ENCODE measurements around the gene TFB2M. TPM values are rescaled to one million over a fixed set of nuclear protein-coding genes. Genes with fewer than 3 reads are reported as not detected.
"Not testable (repeated sequence)": the region's sequence is repeated elsewhere in the genome, so short reads cannot be mapped to it uniquely, and the experiment has no call there.

The TFB2M gene
- total RNA-seq, 1 donor from 2014 or later, result 6.9 TPM

DNA sequence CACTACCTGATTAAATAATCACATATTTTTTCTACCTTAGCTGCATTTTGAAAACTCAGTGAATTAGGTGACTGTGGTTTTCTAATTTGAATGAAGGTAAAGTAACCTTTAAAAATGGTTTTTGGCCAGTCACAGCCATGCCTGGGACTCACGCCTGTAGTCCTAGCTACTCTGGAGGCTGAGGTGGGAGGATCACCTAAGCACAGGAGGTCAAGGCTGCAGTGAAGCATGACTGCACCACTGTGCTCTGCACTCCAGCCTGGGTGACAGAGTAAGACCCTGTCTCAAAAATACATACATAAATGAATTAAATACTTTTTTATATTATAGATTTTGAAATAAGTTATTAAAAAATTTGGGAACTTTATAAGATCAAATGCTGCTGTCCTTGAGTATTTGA, 5.9 kb upstream of the TFB2M start:
- no peak for TF ChIP-seq POLR2A (IDR thresholded peaks at IDR 0.05)
- H3K4me1 ChIP-seq, result peaks cover 45% of the 10 kb centered on the region
- no peaks in the 10 kb centered on the region for H3K27me3 ChIP-seq
- no peak for DNase-seq (ENCODE audit: extremely low spot score in 2 of 2)
- intact Hi-C loops (cut with DNase I), result loop anchor here (2.0 kb wide), 1 partner anchor 51 kb away; no protein-coding TSS in a partner anchor
- no peaks in the 10 kb centered on the region for H3K9me3 ChIP-seq
- peak overlapping the region; percentile 74 for H3K27ac ChIP-seq
- H3K36me3 ChIP-seq, result no peaks in the 10 kb centered on the region
- H3K4me3 ChIP-seq, result no peak overlapping the region

DNA sequence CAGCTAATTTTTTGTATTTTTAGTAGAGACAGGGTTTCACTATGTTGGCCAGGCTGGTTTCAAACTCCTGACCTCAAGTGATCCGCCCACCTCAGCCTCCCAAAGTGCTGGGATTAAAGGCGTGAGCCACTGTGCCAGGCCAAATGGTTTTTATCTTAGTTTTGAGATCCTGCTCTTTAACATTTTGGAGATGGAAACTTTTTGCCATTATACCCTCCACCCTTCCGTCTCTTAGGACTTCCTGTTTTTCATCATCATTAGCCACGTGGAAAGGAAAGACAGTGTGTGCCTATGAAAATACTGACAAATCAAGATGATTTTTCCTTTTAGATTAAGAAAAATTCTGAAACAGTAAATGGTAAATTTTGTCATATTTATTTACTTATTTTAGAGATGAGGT, 5.2 kb upstream of the TFB2M start:
- H3K9me3 ChIP-seq; intact Hi-C loops (cut with DNase I); H3K4me3 ChIP-seq; DNase-seq (ENCODE audit: extremely low spot score in 2 of 2); H3K36me3 ChIP-seq; H3K27me3 ChIP-seq: not testable (repeated sequence)
- peaks cover 44% of the 10 kb centered on the region for H3K4me1 ChIP-seq
- H3K27ac ChIP-seq, result peak overlapping the region; percentile 74
- peak in 1 of 2 donors; percentile 64 for TF ChIP-seq POLR2AphosphoS5 (IDR thresholded peaks at IDR 0.05; ENCODE audit: insufficient read depth in 1 of 2, low read depth in 1 of 2)

DNA sequence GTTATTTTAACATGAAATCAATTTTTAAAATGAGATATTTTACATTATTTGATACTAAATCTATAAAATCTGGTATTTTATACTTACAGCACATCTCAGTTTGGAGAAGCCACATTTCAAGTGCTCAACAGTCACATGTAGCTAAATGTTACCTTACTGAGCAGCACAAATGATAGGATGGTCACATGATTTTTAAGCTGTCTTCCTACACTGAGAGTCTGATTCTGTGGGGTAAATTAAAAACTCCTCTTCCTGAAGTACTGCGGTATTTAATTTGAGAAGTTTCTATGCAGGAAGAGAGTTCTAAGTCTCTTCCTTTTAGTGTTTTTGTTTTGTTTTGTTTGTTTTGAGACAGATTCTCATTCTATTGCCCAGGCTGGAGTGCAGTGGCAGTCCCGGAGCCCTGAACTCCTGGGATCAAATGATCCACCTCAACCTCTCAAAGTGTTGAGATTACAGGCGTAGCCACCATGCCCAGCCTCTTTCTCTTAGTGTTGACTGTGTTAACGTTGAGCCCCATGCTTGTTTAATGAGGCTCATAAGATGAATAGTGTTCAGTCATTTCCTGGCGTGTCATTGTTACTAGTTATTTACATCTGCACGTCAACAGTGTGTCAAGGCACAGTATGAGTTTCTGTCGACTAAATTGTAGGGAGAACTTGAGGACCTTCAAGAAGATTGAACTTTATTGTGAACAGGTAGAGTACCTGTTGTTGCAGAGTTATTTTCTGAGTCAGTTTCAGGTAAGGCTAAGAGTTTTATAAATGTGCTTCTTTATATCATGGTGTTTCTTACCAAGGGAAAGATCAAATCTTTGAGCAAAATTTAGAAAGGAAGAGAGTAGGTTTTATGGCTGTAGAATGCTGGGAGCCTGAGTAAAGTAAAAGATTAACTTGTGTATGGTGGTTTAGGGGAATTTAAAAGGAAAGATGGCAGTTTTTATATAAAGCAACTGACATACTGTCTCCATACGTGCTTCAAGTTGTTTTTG, 3.5 kb upstream of the TFB2M start:
- TF ChIP-seq POLR2AphosphoS5 (IDR thresholded peaks at IDR 0.05; ENCODE audit: insufficient read depth in 1 of 2, low read depth in 1 of 2) (no peak), POLR2A (IDR thresholded peaks at IDR 0.05) (no peak)
- TF ChIP-seq, protein P1, sequence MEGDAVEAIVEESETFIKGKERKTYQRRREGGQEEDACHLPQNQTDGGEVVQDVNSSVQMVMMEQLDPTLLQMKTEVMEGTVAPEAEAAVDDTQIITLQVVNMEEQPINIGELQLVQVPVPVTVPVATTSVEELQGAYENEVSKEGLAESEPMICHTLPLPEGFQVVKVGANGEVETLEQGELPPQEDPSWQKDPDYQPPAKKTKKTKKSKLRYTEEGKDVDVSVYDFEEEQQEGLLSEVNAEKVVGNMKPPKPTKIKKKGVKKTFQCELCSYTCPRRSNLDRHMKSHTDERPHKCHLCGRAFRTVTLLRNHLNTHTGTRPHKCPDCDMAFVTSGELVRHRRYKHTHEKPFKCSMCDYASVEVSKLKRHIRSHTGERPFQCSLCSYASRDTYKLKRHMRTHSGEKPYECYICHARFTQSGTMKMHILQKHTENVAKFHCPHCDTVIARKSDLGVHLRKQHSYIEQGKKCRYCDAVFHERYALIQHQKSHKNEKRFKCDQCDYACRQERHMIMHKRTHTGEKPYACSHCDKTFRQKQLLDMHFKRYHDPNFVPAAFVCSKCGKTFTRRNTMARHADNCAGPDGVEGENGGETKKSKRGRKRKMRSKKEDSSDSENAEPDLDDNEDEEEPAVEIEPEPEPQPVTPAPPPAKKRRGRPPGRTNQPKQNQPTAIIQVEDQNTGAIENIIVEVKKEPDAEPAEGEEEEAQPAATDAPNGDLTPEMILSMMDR (IDR thresholded peaks at IDR 0.05), result no peak
- intact Hi-C loops (cut with DNase I), result loop anchor here (10.0 kb wide), 1 partner anchor 115 kb away; no protein-coding TSS in a partner anchor

DNA sequence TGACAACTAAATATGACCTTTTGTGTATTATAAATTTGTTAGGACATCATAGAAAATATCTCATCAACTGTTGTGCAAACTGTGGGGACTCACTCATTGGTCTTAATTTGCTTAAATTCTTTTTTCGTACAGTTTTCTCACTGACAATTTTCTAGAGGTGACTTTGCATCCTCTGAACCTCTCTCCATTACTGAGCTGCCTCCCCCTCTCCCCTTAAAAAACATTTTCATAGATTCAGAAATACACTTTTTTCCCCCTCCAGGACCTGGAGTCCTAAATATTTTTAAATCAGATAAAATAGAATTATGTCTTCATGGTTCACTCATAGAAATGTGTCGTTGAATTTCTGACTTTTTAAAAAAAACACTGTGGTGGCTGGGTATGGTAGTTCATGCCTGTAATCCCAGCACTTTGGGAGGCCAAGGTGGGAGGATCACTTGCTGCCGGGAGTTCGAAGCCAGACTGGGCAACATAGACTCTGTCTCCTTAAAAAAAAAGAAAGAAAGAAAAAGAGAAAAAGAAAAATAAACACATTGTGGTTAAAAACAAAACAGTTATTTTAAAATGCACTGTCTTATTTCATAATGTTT, 1.7 kb upstream of the TFB2M start:
- Histone ChIP-seq H3K27ac (peak overlapping the region; percentile 98), H3K9me3 (no peaks in the 10 kb centered on the region), H3K4me3 (peak overlapping the region; percentile 92 to 96), H3K27me3 (no peaks in the 10 kb centered on the region), H3K36me3 (peaks cover 0 to 11% of the 10 kb centered on the region in 2 donors), H3K4me1 (peaks cover 57% of the 10 kb centered on the region)
- TF ChIP-seq POLR2AphosphoS5 (IDR thresholded peaks at IDR 0.05; ENCODE audit: insufficient read depth in 1 of 2, low read depth in 1 of 2), result no peak
- TF ChIP-seq, protein P1 (IDR thresholded peaks at IDR 0.05), result no peak
- TF ChIP-seq POLR2A (IDR thresholded peaks at IDR 0.05), result no peak
- intact Hi-C loops (cut with DNase I), result loop anchor here (10.0 kb wide), 1 partner anchor 117 kb away; no protein-coding TSS in a partner anchor
- DNase-seq (ENCODE audit: extremely low spot score in 2 of 2), result no peak

More for the DNA sequence above, 3.5 kb upstream of the TFB2M start:
- no peaks in the 10 kb centered on the region for H3K36me3 ChIP-seq
- H3K4me1 ChIP-seq, result peaks cover 53% of the 10 kb centered on the region
- H3K9me3 ChIP-seq, result no peaks in the 10 kb centered on the region
- H3K27me3 ChIP-seq, result no peaks in the 10 kb centered on the region
- no peak overlapping the region for H3K4me3 ChIP-seq
- DNase-seq (ENCODE audit: extremely low spot score in 2 of 2), result no peak
- peak overlapping the region; percentile 74 for H3K27ac ChIP-seq

DNA sequence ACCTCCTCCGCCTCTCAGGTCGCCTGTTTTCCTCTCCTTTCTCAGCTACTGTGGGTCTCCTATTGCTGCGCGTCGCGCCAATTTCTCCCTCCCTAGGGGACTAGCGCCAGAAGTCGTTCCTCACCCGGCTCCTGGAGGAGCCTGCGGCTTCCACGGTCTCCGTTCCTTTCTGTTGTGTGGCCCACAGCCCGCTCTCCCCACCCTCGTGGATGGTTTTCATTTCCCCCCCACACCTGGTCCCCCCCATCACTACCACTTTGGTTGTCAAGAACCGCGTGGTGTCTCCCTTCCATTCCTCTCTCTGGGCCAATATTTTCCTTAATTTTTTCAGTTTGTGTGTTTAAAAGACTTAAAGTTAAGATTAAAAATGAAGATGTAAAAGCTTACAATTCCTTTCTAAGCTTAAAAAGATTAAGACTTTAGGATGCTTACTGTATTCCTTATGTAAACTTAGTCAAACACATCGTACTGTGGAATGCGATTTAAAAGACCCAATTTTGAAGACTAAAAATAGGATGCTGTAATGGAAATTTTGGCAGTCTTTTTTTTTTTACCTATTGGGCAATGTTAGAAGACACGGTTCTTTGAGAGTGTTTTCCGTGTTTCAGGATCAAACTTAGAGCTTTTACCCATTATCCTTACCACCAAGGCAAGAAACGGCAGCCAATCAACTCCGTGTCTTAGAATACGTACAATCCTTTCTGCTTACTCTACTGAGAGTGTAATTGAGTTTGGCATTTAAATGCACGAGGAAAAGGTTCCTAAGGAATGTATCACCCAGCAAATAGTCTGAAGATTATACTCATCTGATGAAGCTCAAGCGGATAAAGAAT, 968 bp upstream of the TFB2M start:
- no peak for TF ChIP-seq POLR2A (IDR thresholded peaks at IDR 0.05)
- TF ChIP-seq, protein P1 (IDR thresholded peaks at IDR 0.05), result no peak
- TF ChIP-seq POLR2AphosphoS5 (IDR thresholded peaks at IDR 0.05; ENCODE audit: insufficient read depth in 1 of 2, low read depth in 1 of 2), result no peak
- peaks cover 0 to 14% of the 10 kb centered on the region in 2 donors for H3K36me3 ChIP-seq
- H3K9me3 ChIP-seq, result no peaks in the 10 kb centered on the region
- H3K27ac ChIP-seq, result peak overlapping the region; percentile 98
- DNase-seq (ENCODE audit: extremely low spot score in 2 of 2), result no peak
- peak overlapping the region; percentile 92 to 96 for H3K4me3 ChIP-seq
- peaks cover 49% of the 10 kb centered on the region for H3K4me1 ChIP-seq
- no peaks in the 10 kb centered on the region for H3K27me3 ChIP-seq
- intact Hi-C loops (cut with DNase I), result loop anchor here (10.0 kb wide), 1 partner anchor 118 kb away; no protein-coding TSS in a partner anchor
